Panc1 (cell line): Measurements from ENCODE around the gene P2RY13. TPM values are rescaled to one million over a fixed set of nuclear protein-coding genes. Genes with fewer than 3 reads are reported as not detected.

Source experiments
- ATAC-seq: fragments of 200-7000 bp; cut with Tn5 transposase; 2 replicates; pipeline ENCODE4 v1.9.1; 2020; ENCODE audit warnings: mild to moderate bottlenecking, moderate library complexity
- BruUV-seq: library from RNA; stranded (reverse); fragments of 400-500 nt; replicated peaks from 2 replicates; lab custom pipeline; 2021; lab: Mats Ljungman, UMichigan
- CTCF ChIA-PET: fragments of 300-600 bp; sonication (Branson Sonifier 250); formaldehyde crosslinking; loops from one replicate; lab custom pipeline; 2022; ENCODE audit warnings: antibody characterized with exemption; lab: Charles Lee
- POLR2A ChIA-PET: fragments of 300-600 bp; sonication (Branson Sonifier 250); formaldehyde crosslinking; loops from one replicate; lab custom pipeline; 2022; ENCODE audit warnings: antibody characterized with exemption; lab: Charles Lee
- DNase-seq: peaks from one replicate; pipeline ENCODE4 v3.0.0-alpha.2; 2010; ENCODE audit warnings: low read depth, low spot score
- H3K27ac ChIP-seq: 2 replicates; pipeline ENCODE4 v1.5.1; 2011; ENCODE audit warnings: mild to moderate bottlenecking, low read length, inconsistent platforms
- H3K27me3 ChIP-seq: fragments of 200-500 bp; sonication (Bioruptor generic); 2 replicates; pipeline ENCODE4 v1.6.0; 2014; ENCODE audit warnings: low read length, inconsistent platforms; ENCODE audit not compliant: control insufficient read depth, insufficient read depth
- H3K36me3 ChIP-seq: fragments of 200-500 bp; sonication (Bioruptor generic); 2 replicates; pipeline ENCODE4 v1.5.1; 2014; ENCODE audit warnings: inconsistent platforms, mild to moderate bottlenecking, low read length, moderate library complexity; ENCODE audit not compliant: control insufficient read depth, insufficient read depth
- H3K4me1 ChIP-seq: 2 replicates; pipeline ENCODE4 v1.5.1; 2011; ENCODE audit warnings: inconsistent platforms, mild to moderate bottlenecking, low read length, moderate library complexity; ENCODE audit not compliant: control insufficient read depth, insufficient read depth
- H3K4me3 ChIP-seq, 2 experiments: 2 replicates each; pipeline ENCODE4 v1.5.1; 2011 to 2012; ENCODE audit warnings: low read depth in 2 of 2, low read length in 2 of 2, mild to moderate bottlenecking in 2 of 2, inconsistent platforms in 1 of 2, moderate library complexity in 1 of 2
- H3K9me3 ChIP-seq: fragments of 200-500 bp; sonication (Bioruptor generic); 2 replicates; pipeline ENCODE4 v1.5.1; 2014; ENCODE audit warnings: low read depth, mild to moderate bottlenecking, inconsistent platforms, low read length, moderate library complexity; ENCODE audit not compliant: control insufficient read depth, insufficient read depth
- POLR2AphosphoS5 ChIP-seq: IDR thresholded peaks from 2 replicates; pipeline ENCODE4 v1.6.1; 2012; ENCODE audit warnings: mild to moderate bottlenecking, low read depth, low read length, moderate library complexity
- SIN3A ChIP-seq: IDR thresholded peaks from 2 replicates; pipeline ENCODE4 v1.6.1; 2012; ENCODE audit warnings: low read depth, mild to moderate bottlenecking, low read length, moderate library complexity, borderline replicate concordance; ENCODE audit not compliant: insufficient read depth
- TCF7L2 ChIP-seq: IDR thresholded peaks from 2 replicates; pipeline ENCODE4 v1.6.1; 2011; ENCODE audit warnings: mild to moderate bottlenecking, low read depth, low read length, inconsistent platforms
- in situ Hi-C: cut with HindIII; loops from 2 replicates; pipeline ENCODE4 v1.10.0; 2016; ENCODE audit warnings: low sequenced_read_pairs, low pct_unique_long_range_greater_than_20kb
- intact Hi-C: fragments of 100-400 bp; cut with micrococcal nuclease; formaldehyde crosslinking; loops from one replicate; pipeline ENCODE4 v1.10.0; 2022; ENCODE audit not compliant: unreplicated experiment
- total RNA-seq: library from RNA; stranded (reverse); gene quantifications from one replicate; pipeline ENCODE4 v1.2.1, GENCODE V29; 2021; ENCODE audit not compliant: unreplicated experiment
- TF ChIP-seq, protein P1 (sequence below): fragments of 450-650 bp; IDR thresholded peaks from 2 replicates; pipeline ENCODE4 v1.5.1; 2017; ENCODE audit warnings: mild to moderate bottlenecking
- TF ChIP-seq, protein P2 (sequence below), 2 experiments: IDR thresholded peaks; 2 replicates each; pipeline ENCODE4 v1.6.1; 2011 to 2012; ENCODE audit warnings: low read depth in 2 of 2, control low read depth in 1 of 2, low read length in 1 of 2, mild to moderate bottlenecking in 1 of 2, moderate library complexity in 1 of 2; ENCODE audit not compliant: insufficient read depth in 1 of 2

The P2RY13 gene
- total RNA-seq, 1 experiment from 2014 or later: not detected

DNA sequence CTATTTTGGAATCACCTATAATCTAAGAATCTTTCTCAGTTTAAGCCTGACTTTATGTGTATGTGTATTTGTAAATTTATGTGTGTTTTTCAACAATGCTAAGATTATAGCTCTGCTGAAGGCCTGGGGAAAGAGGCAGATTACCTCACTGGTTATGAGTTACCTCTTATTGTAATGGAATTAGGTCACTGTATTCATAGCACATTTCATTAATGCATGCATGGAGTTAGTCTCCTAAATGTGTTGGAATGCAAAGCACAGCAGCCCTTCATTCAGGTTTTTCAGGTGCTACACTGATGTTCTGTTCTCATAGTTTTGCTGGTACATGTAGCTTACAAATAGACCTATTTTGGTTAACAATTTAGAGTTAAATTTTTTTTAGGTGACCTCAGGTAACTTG is 22.2 kb downstream of the P2RY13 start:
- in situ Hi-C loops: no loop called here
- Histone ChIP-seq H3K9me3 (no peaks in the 10 kb centered on the region), H3K27ac (no peak overlapping the region), H3K27me3 (no peaks in the 10 kb centered on the region), H3K36me3 (no peaks in the 10 kb centered on the region), H3K4me1 (no peaks in the 10 kb centered on the region), H3K4me3 (no peak overlapping the region)
- no TSS peak for BruUV-seq
- ChIA-PET POLR2A (no interaction called here), CTCF (no interaction called here)
- intact Hi-C loops: no loop called here
- no peak for TF ChIP-seq SIN3A
- TF ChIP-seq, protein P1, sequence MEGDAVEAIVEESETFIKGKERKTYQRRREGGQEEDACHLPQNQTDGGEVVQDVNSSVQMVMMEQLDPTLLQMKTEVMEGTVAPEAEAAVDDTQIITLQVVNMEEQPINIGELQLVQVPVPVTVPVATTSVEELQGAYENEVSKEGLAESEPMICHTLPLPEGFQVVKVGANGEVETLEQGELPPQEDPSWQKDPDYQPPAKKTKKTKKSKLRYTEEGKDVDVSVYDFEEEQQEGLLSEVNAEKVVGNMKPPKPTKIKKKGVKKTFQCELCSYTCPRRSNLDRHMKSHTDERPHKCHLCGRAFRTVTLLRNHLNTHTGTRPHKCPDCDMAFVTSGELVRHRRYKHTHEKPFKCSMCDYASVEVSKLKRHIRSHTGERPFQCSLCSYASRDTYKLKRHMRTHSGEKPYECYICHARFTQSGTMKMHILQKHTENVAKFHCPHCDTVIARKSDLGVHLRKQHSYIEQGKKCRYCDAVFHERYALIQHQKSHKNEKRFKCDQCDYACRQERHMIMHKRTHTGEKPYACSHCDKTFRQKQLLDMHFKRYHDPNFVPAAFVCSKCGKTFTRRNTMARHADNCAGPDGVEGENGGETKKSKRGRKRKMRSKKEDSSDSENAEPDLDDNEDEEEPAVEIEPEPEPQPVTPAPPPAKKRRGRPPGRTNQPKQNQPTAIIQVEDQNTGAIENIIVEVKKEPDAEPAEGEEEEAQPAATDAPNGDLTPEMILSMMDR: no peak
- TF ChIP-seq POLR2AphosphoS5: no peak
- TF ChIP-seq, protein P2, sequence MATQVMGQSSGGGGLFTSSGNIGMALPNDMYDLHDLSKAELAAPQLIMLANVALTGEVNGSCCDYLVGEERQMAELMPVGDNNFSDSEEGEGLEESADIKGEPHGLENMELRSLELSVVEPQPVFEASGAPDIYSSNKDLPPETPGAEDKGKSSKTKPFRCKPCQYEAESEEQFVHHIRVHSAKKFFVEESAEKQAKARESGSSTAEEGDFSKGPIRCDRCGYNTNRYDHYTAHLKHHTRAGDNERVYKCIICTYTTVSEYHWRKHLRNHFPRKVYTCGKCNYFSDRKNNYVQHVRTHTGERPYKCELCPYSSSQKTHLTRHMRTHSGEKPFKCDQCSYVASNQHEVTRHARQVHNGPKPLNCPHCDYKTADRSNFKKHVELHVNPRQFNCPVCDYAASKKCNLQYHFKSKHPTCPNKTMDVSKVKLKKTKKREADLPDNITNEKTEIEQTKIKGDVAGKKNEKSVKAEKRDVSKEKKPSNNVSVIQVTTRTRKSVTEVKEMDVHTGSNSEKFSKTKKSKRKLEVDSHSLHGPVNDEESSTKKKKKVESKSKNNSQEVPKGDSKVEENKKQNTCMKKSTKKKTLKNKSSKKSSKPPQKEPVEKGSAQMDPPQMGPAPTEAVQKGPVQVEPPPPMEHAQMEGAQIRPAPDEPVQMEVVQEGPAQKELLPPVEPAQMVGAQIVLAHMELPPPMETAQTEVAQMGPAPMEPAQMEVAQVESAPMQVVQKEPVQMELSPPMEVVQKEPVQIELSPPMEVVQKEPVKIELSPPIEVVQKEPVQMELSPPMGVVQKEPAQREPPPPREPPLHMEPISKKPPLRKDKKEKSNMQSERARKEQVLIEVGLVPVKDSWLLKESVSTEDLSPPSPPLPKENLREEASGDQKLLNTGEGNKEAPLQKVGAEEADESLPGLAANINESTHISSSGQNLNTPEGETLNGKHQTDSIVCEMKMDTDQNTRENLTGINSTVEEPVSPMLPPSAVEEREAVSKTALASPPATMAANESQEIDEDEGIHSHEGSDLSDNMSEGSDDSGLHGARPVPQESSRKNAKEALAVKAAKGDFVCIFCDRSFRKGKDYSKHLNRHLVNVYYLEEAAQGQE (IDR thresholded peaks at IDR 0.05; ENCODE audit: insufficient read depth in 1 of 2, low read depth in 2 of 2, low read length in 1 of 2): no peak
- no peak for TF ChIP-seq TCF7L2
- ATAC-seq: no peak
- DNase-seq: no peak

DNA sequence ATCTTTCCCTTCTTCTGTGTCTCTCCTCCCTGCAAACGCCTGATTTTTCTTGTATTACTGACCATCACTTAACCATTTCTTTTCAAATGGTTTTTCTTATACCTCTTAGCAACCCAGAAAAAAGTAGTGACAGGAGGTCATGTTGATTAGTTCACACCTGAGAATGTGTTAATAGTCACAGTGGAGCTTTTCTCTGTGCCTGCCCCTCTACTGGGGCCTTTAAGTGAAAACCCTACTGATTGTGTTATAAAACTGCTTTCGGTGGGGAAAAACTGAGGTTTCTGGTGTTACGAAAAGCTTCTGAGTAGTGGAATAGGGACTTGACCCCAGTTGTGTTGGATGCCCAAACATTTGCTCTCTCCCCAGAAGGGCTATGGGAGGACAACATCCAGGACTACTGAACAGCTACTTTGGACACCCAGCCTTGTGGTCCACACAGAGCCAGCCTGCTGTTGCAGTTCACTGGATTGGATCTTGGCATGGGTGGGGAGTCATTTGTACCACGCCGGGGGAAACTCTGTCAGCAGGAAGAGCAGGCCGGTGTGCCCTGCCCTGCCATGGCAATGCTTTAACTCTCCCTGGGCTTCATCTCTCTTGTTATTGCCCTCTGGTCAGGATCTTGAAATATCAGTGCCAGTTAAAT is 23.1 kb downstream of the P2RY13 start:
- no peaks in the 10 kb centered on the region for H3K4me1 ChIP-seq
- TF ChIP-seq TCF7L2 (no peak), SIN3A (no peak), POLR2AphosphoS5 (no peak)
- TF ChIP-seq, protein P1: no peak
- TF ChIP-seq, protein P2 (IDR thresholded peaks at IDR 0.05; ENCODE audit: insufficient read depth in 1 of 2, low read depth in 2 of 2, low read length in 1 of 2): no peak
- no peak overlapping the region for H3K4me3 ChIP-seq
- no peaks in the 10 kb centered on the region for H3K27me3 ChIP-seq
- no TSS peak for BruUV-seq
- no peak overlapping the region for H3K27ac ChIP-seq
- POLR2A ChIA-PET: no interaction called here
- ATAC-seq: no peak
- DNase-seq: no peak
- CTCF ChIA-PET: no interaction called here
- in situ Hi-C loops: no loop called here
- H3K9me3 ChIP-seq: no peaks in the 10 kb centered on the region
- intact Hi-C loops: no loop called here
- H3K36me3 ChIP-seq: no peaks in the 10 kb centered on the region
